BLaER1 (cell line): ENCODE data around the gene TMEM171.

Experiments
- H3K27ac ChIP-seq: shearing (Covaris generic); formaldehyde crosslinking; 2 replicates; pipeline ENCODE4 v1.8.1; 2022
- H3K27me3 ChIP-seq: shearing (Covaris generic); formaldehyde crosslinking; 2 replicates; pipeline ENCODE4 v1.8.1; 2022
- H3K36me3 ChIP-seq: shearing (Covaris generic); formaldehyde crosslinking; 2 replicates; pipeline ENCODE4 v1.8.1; 2022
- H3K4me1 ChIP-seq: shearing (Covaris generic); formaldehyde crosslinking; 2 replicates; pipeline ENCODE4 v1.8.1; 2022
- H3K4me2 ChIP-seq: shearing (Covaris generic); formaldehyde crosslinking; 2 replicates; pipeline ENCODE4 v1.8.1; 2022
- H3K4me3 ChIP-seq: shearing (Covaris generic); formaldehyde crosslinking; 2 replicates; pipeline ENCODE4 v1.8.1; 2022
- H3K9ac ChIP-seq: shearing (Covaris generic); formaldehyde crosslinking; 2 replicates; pipeline ENCODE4 v1.8.1; 2022
- H3K9me3 ChIP-seq: shearing (Covaris generic); formaldehyde crosslinking; 2 replicates; pipeline ENCODE4 v1.8.1; 2022
- H4K20me1 ChIP-seq: shearing (Covaris generic); formaldehyde crosslinking; 2 replicates; pipeline ENCODE4 v1.8.1; 2022
- Cebpa-rat ChIP-seq: shearing (Covaris generic); IDR thresholded peaks from 2 replicates; pipeline ENCODE4 v1.8.1; 2022

TMEM171 gene

DNA sequence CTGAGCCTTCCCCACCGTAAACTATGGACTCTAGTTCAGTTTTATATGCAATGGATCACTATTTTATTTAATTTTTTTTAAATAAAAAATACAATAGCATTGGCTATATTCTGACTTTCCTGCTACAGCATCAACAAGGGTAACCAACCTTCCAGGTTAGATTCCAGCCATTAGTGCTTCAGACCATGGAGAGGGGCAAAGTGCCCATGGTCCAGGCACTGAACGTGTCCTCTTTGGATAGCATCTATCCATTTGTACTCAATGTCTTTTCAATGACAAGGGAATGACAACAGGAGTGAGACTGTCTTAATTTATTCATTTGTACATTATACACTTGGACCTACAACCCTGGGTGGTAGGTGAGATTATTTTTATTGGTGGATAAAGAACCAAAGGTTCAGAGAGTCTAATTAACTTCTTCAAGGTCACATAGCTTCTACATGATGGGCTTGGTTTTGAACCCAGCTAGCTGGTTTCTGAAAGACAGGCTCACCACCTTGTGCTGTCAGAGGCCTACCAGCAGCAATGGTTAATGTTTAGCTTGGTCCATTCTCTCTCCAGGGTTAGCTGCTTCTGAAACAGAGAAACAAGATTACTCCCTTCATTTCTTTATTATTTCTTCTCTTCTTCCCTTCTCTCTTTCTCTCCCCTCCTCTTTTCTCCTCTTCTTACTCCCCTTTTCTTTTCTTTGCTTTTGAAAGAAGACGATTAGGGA, 11.5 kb downstream of the TMEM171 start:
- Histone ChIP-seq H3K27me3 (no peaks in the 10 kb centered on the region), H3K27ac (no peak overlapping the region), H3K9me3 (no peaks in the 10 kb centered on the region), H3K4me1 (no peaks in the 10 kb centered on the region), H3K36me3 (no peaks in the 10 kb centered on the region), H3K4me2 (no peak overlapping the region), H4K20me1 (no peaks in the 10 kb centered on the region), H3K4me3 (no peak overlapping the region), H3K9ac (no peak overlapping the region)
- no peak for TF ChIP-seq Cebpa-rat

DNA sequence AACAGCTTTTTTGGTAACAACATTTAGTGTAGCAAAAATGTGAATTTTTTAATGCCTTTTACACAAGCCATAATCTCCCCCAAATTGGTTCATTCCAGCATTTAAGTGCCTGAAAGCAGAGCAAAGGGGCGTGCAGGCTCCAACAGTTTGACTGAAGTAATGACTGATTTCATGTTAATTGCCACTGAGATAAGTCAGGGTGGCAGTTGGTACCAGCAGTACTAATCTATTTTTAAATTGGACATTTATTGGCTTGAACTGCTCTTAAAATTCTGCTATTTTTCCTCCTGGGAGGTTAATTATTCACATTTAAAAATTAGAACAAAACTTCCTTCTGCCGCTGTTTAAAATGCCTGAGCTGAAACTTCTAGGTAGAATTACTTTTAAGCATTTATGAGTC, 12.4 kb downstream of the TMEM171 start:
- H3K9me3 ChIP-seq = no peaks in the 10 kb centered on the region
- no peak overlapping the region for H3K27ac ChIP-seq
- no peaks in the 10 kb centered on the region for H3K36me3 ChIP-seq
- no peak overlapping the region for H3K9ac ChIP-seq
- H4K20me1 ChIP-seq = no peaks in the 10 kb centered on the region
- TF ChIP-seq Cebpa-rat = no peak
- H3K4me2 ChIP-seq = no peak overlapping the region
- no peaks in the 10 kb centered on the region for H3K27me3 ChIP-seq
- H3K4me1 ChIP-seq = no peaks in the 10 kb centered on the region
- H3K4me3 ChIP-seq = no peak overlapping the region

DNA sequence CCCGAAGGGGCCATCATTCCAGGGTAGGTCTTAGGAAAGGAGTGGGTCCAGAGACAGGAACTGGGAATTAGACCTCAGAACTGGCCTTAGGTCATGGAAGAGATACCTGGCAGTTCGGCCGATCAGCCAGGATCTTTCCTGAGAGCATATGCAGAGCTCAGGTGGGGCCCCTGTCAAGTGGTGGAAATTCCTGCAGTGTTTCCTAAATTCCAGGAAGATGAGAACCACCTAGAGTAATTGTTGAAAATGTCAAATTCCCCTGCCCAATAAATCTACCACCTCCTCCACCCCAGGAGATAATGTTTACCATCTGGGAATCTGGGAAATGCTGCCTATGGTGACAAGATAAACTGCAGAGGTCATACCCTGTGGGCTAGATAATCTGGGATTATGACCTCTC, 14.6 kb downstream of the TMEM171 start:
- no peaks in the 10 kb centered on the region for H4K20me1 ChIP-seq
- H3K9me3 ChIP-seq = no peaks in the 10 kb centered on the region
- H3K27ac ChIP-seq = no peak overlapping the region
- H3K4me1 ChIP-seq = no peaks in the 10 kb centered on the region
- TF ChIP-seq Cebpa-rat = no peak
- H3K36me3 ChIP-seq = no peaks in the 10 kb centered on the region
- no peaks in the 10 kb centered on the region for H3K27me3 ChIP-seq
- H3K9ac ChIP-seq = no peak overlapping the region
- no peak overlapping the region for H3K4me3 ChIP-seq
- H3K4me2 ChIP-seq = no peak overlapping the region

DNA sequence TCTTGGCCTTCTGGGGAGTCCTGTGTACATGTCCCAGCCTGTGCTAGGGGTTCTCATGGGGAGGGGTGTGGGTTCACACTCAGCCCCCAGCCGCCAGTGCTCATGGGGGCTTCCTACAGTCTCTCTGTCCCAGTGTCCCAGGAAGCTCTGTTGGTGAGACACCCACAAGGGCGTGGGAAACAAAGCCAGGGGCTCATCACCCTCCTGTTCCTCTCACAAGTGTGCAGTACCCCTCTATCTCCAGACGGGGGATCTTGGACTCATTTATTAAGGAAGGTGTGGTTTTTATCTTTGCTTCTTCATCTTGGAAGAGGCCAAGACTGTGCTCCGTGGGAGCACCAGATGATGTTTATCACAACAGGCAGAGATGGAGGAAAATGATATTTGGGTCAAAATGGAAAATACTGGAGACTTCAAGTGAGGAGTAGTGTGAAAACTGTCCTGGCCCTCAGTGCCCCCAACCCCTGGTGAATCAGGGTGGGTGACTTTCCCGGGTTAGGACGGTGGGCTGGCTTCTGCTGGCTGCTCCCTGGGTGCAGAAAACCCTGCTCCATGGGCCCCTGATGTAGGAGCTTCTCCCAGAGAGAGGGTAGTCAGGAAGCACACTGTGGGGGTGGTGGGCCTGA, 15.2 kb downstream of the TMEM171 start:
- H3K27ac ChIP-seq = no peak overlapping the region
- no peak overlapping the region for H3K4me3 ChIP-seq
- H3K4me1 ChIP-seq = no peaks in the 10 kb centered on the region
- H3K9ac ChIP-seq = no peak overlapping the region
- no peaks in the 10 kb centered on the region for H3K36me3 ChIP-seq
- no peak overlapping the region for H3K4me2 ChIP-seq
- no peaks in the 10 kb centered on the region for H3K9me3 ChIP-seq
- no peaks in the 10 kb centered on the region for H4K20me1 ChIP-seq
- no peak for TF ChIP-seq Cebpa-rat
- H3K27me3 ChIP-seq = no peaks in the 10 kb centered on the region

DNA sequence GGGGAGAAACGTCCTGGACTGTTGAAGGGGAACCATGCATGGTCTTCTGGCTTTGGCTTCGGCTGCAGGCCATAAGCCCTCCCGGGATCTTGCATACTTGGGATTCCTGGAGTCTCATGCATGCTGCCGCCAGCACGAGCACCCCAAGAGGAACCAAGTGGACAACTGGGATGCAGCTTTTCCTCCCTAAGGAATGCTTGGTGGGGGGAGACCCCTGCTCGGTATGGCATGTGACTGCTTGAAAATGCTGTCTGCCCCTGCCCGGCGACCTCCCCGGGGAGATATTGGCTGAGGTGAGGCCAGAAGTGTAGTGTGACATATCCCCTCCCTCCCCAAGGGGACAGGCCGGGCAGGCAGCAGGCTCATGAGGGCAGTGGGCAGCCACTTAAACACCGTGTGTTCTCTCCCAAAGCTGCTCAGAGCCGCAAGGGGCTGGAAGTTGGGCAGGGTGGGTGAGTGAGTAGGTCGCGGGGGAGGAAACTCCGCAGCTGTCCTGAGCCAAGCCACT, 15.7 kb downstream of the TMEM171 start:
- H3K4me1 ChIP-seq = no peaks in the 10 kb centered on the region
- no peaks in the 10 kb centered on the region for H3K36me3 ChIP-seq
- no peaks in the 10 kb centered on the region for H3K9me3 ChIP-seq
- H3K27ac ChIP-seq = no peak overlapping the region
- H3K9ac ChIP-seq = no peak overlapping the region
- no peak for TF ChIP-seq Cebpa-rat
- no peak overlapping the region for H3K4me3 ChIP-seq
- no peak overlapping the region for H3K4me2 ChIP-seq
- H3K27me3 ChIP-seq = no peaks in the 10 kb centered on the region
- H4K20me1 ChIP-seq = no peaks in the 10 kb centered on the region

DNA sequence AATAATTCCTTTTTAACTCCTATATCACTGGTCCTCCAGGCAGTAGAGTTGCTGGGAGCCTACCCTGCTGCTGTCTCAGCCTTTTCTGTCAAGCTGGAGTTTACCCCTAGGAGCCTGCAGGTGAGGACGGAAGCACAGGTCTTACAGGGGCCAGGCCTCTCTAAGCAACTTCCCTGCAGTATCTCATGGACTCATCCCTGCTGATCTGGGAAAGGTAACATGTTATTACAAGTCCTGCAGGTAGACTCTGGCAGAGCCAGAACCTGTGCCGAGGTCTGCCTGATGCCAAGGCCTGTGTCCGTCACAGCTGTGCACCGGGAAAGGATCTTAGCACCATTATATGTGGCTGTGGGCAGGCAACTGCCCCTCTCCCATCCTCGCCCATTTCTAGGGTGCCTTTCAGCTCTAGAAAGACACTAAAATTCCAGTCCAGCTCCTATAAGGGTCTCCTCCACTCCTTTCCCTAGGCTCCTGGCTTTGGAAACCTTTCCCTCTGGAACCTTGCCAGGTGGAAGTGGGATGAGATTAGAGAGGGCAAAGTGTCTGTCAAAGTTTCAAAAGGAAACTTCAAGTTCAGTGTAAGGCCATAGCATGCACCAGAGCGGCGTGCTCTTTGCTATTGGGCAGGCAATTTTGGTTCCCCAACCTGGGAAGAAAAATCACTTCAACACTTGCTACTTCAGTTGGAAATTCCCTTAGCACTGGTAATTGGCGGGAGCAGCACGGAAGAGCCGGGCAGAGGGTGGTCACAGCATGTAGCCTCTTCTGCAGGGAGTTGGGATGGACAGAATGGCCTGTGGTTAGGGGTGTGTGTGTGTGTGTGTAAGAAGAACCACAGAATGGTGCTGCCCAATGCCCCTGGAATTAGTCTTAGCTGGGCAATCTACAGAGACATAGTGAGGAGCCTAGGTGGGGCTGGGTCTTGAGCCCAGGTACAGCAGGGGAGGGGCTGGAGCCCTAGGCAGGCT, 17.5 kb downstream of the TMEM171 start:
- Histone ChIP-seq H3K9me3 (no peaks in the 10 kb centered on the region), H3K27me3 (no peaks in the 10 kb centered on the region), H3K4me3 (no peak overlapping the region), H3K4me2 (no peak overlapping the region), H3K9ac (no peak overlapping the region), H3K4me1 (no peaks in the 10 kb centered on the region), H3K36me3 (no peaks in the 10 kb centered on the region), H3K27ac (no peak overlapping the region), H4K20me1 (no peaks in the 10 kb centered on the region)
- no peak for TF ChIP-seq Cebpa-rat

DNA sequence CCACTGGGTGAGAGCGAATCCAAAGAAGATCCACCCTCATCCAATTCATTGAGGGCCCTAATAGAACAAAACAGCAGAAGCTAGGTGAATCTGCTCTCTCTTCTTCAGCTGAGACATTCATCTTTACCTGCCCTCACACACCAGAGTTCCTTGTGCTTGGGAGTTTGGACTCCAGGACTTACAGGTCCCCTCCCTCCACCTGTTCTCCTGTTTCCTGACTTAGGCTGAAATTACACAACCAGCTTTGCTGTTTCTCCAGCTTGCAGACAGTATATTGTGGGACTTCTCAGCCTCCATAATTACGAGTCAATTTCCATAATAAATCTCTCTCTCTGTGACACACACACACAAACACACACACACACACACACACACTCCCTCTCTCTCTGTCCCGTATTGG, 19.1 kb downstream of the TMEM171 start:
- no peaks in the 10 kb centered on the region for H4K20me1 ChIP-seq
- TF ChIP-seq Cebpa-rat = no peak
- no peak overlapping the region for H3K4me2 ChIP-seq
- no peaks in the 10 kb centered on the region for H3K36me3 ChIP-seq
- H3K27me3 ChIP-seq = no peaks in the 10 kb centered on the region
- H3K9me3 ChIP-seq = no peaks in the 10 kb centered on the region
- no peak overlapping the region for H3K9ac ChIP-seq
- no peak overlapping the region for H3K27ac ChIP-seq
- no peak overlapping the region for H3K4me3 ChIP-seq
- H3K4me1 ChIP-seq = no peaks in the 10 kb centered on the region

DNA sequence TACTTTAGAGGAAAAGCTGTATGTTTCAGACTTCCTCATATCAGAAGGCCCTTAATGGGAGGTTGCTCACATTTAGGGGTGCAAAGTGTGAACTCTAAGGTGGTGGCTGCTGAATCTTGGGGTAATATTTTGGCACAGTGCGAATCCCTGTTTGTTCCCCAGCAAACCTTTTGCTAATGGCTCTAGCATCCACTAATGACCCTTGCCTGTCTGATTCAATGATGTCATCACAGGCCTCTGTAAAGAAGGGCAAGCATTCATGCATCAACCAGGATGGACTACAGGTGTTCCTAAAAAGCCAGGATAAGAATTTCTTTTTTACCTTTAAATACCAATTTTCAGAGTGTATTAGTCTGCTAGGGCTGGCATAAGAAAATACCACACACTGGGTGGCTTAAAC, 20.4 kb downstream of the TMEM171 start:
- no peaks in the 10 kb centered on the region for H3K27me3 ChIP-seq
- H3K9ac ChIP-seq = no peak overlapping the region
- H3K9me3 ChIP-seq = no peaks in the 10 kb centered on the region
- no peaks in the 10 kb centered on the region for H3K4me1 ChIP-seq
- no peak overlapping the region for H3K4me3 ChIP-seq
- H4K20me1 ChIP-seq = no peaks in the 10 kb centered on the region
- no peak overlapping the region for H3K27ac ChIP-seq
- no peak overlapping the region for H3K4me2 ChIP-seq
- no peak for TF ChIP-seq Cebpa-rat
- no peaks in the 10 kb centered on the region for H3K36me3 ChIP-seq

DNA sequence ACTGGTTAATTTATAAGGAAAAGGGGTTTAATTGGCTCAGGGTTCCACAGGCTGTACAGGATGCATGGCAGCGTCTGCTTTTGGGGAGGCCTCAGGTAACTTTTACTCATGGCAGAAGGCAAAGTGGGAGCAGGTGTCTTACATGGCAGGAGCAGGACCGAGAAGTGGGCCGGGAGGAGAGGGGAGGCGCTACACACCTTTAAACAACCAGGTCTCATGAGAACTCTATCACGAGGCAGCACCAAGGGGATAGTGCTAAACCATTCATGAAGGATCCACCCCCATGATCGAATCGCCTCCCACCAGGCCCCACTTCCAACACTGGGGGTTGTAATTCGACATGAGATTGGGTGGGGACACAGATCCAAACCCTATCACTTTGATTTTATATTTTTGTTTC, 21.7 kb downstream of the TMEM171 start:
- H3K9me3 ChIP-seq = no peaks in the 10 kb centered on the region
- H3K4me1 ChIP-seq = no peaks in the 10 kb centered on the region
- H3K27me3 ChIP-seq = no peaks in the 10 kb centered on the region
- H3K4me3 ChIP-seq = no peak overlapping the region
- TF ChIP-seq Cebpa-rat = no peak
- no peaks in the 10 kb centered on the region for H3K36me3 ChIP-seq
- no peak overlapping the region for H3K27ac ChIP-seq
- H3K9ac ChIP-seq = no peak overlapping the region
- H3K4me2 ChIP-seq = no peak overlapping the region
- no peaks in the 10 kb centered on the region for H4K20me1 ChIP-seq

DNA sequence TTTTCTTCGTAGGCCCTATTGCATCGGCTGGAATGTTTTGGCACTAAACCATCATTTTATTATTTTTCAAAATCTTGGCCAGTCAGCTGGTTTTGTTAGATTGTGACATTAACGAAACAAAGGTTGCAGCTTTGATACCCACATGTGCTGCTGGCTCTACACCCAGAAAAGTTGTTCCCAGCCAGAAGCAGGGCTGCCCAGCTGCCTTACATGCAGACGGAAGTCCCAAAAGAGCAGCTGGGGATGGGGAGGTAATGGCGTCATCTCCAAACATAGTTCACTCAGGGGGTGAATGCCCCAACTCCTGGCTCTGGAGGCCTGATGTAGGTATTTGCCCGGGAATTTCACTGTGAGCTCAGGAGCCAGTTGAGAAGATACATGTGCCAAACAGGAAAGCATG, 23.3 kb downstream of the TMEM171 start:
- H3K9ac ChIP-seq = no peak overlapping the region
- no peaks in the 10 kb centered on the region for H4K20me1 ChIP-seq
- H3K4me3 ChIP-seq = no peak overlapping the region
- no peaks in the 10 kb centered on the region for H3K4me1 ChIP-seq
- no peak overlapping the region for H3K4me2 ChIP-seq
- no peaks in the 10 kb centered on the region for H3K27me3 ChIP-seq
- no peaks in the 10 kb centered on the region for H3K9me3 ChIP-seq
- no peak for TF ChIP-seq Cebpa-rat
- no peaks in the 10 kb centered on the region for H3K36me3 ChIP-seq
- no peak overlapping the region for H3K27ac ChIP-seq
